GM19099 (cell line): ENCODE measurements around the gene GTPBP3.

Experiments
- POLR2A ChIP-seq: IDR thresholded peaks from 3 replicates; pipeline ENCODE4 v1.6.1; 2011; ENCODE audit warnings: low read depth; ENCODE audit not compliant: insufficient read length; ENCODE audit errors: extremely low read depth

The GTPBP3 gene

GRCh38 chr19:17346109-17346671, 8.8 kb downstream of the GTPBP3 start:
- TF ChIP-seq POLR2A, result no peak

GRCh38 chr19:17347361-17347760, 10.0 kb downstream of the GTPBP3 start:
- TF ChIP-seq POLR2A, result no peak

GRCh38 chr19:17347877-17348276, 10.5 kb downstream of the GTPBP3 start:
- TF ChIP-seq POLR2A, result no peak

- no peak for TF ChIP-seq POLR2A
These were observed 11.3 kb downstream of the GTPBP3 start for GRCh38 chr19:17348700-17349099.

GRCh38 chr19:17351815-17352435, 14.6 kb downstream of the GTPBP3 start:
- no peak for TF ChIP-seq POLR2A

- no peak for TF ChIP-seq POLR2A
These were observed 15.4 kb downstream of the GTPBP3 start for GRCh38 chr19:17352608-17353280.

- TF ChIP-seq POLR2A, result no peak
These were observed 16.0 kb downstream of the GTPBP3 start for GRCh38 chr19:17353386-17353785.

- no peak for TF ChIP-seq POLR2A
These were observed 19.8 kb downstream of the GTPBP3 start for GRCh38 chr19:17357078-17357666.

GRCh38 chr19:17357724-17358123, 20.4 kb downstream of the GTPBP3 start:
- TF ChIP-seq POLR2A, result no peak

GRCh38 chr19:17358395-17358794, 21.0 kb downstream of the GTPBP3 start:
- TF ChIP-seq POLR2A, result no peak

GRCh38 chr19:17359905-17360800, 22.8 kb downstream of the GTPBP3 start:
- TF ChIP-seq POLR2A, result no peak

- TF ChIP-seq POLR2A, result no peak
These were observed 28.0 kb downstream of the GTPBP3 start for GRCh38 chr19:17365361-17365760.

GRCh38 chr19:17370026-17370587, 32.8 kb downstream of the GTPBP3 start:
- TF ChIP-seq POLR2A, result peak; percentile 28

- TF ChIP-seq POLR2A, result no peak
These were observed 39.7 kb downstream of the GTPBP3 start, which contains the start of gene PLVAP for GRCh38 chr19:17376935-17377600. TSS of gene PLVAP (minus strand) at chr19:17377342. CDS start at chr19:17377288, 54 bp downstream.
